GM21360 (cell line): Measurements from ENCODE around the gene PYCARD.
"Not testable (repeated sequence)": the region's sequence is repeated elsewhere in the genome, so short reads cannot be mapped to it uniquely, and the experiment has no call there.

Experiments
- ATAC-seq: cut with Tn5 transposase; IDR thresholded peaks from one replicate; pipeline ENCODE4 v1.9.1; 2021; ENCODE audit warnings: mild to moderate bottlenecking, moderate library complexity; ENCODE audit not compliant: unreplicated experiment

PYCARD gene

GRCh38 chr16:31191697-31192428 lies 10.7 kb downstream of the PYCARD start:
- ATAC-seq, result no peak

GRCh38 chr16:31190818-31191444 lies 11.6 kb downstream of the PYCARD start:
- no peak for ATAC-seq

GRCh38 chr16:31190061-31190460 lies 12.5 kb downstream of the PYCARD start:
- no peak for ATAC-seq

- no peak for ATAC-seq
These were observed 13.2 kb downstream of the PYCARD start for GRCh38 chr16:31189412-31189778.

GRCh38 chr16:31188450-31189411 lies 13.8 kb downstream of the PYCARD start:
- ATAC-seq, result no peak

- ATAC-seq, result no peak
These were observed 14.8 kb downstream of the PYCARD start for GRCh38 chr16:31187808-31188189.

GRCh38 chr16:31186930-31187807 lies 15.4 kb downstream of the PYCARD start:
- no peak for ATAC-seq

- no peak for ATAC-seq
These were observed 16.4 kb downstream of the PYCARD start for GRCh38 chr16:31186176-31186575.

GRCh38 chr16:31185339-31185738 lies 17.2 kb downstream of the PYCARD start:
- ATAC-seq, result no peak

- no peak for ATAC-seq
These were observed 17.7 kb downstream of the PYCARD start for GRCh38 chr16:31184888-31185287.

GRCh38 chr16:31183432-31184428 lies 18.8 kb downstream of the PYCARD start:
- no peak for ATAC-seq

- no peak for ATAC-seq
These were observed 20.2 kb downstream of the PYCARD start for GRCh38 chr16:31182391-31182790.

- ATAC-seq, result no peak
These were observed 21.3 kb downstream of the PYCARD start for GRCh38 chr16:31181102-31181830.

- ATAC-seq, result peak; percentile 55
These were observed 22.7 kb downstream of the PYCARD start, which contains the start of gene FUS for GRCh38 chr16:31179747-31180459. Gene FUS (plus strand): TSS chr16:31180139. CDS start chr16:31180215, 76 bp downstream.

GRCh38 chr16:31179219-31179746 lies 23.3 kb downstream of the PYCARD start:
- ATAC-seq, result no peak

GRCh38 chr16:31177136-31177535 lies 25.4 kb downstream of the PYCARD start:
- ATAC-seq, result no peak

GRCh38 chr16:31170048-31170447 lies 32.5 kb downstream of the PYCARD start:
- not testable (repeated sequence) for ATAC-seq

- no peak for ATAC-seq
These were observed 33.7 kb downstream of the PYCARD start for GRCh38 chr16:31168848-31169247.
